Left kidney (tissue), 2 donors: ENCODE results near the gene LGI1. TPM values are rescaled to one million over a fixed set of nuclear protein-coding genes. Genes with fewer than 3 reads are reported as not detected.
A peak's percentile ranks its signal among the peaks of the same experiment; 100 is the strongest.
"Not testable (repeated sequence)": the region's sequence is repeated elsewhere in the genome, so short reads cannot be mapped to it uniquely, and the experiment has no call there.

Experiments
- DNase-seq: peaks from one replicate; pipeline ENCODE4 v3.0.0-alpha.2; 2013
- polyA plus RNA-seq: library from polyadenylated mRNA; unstranded; fragments of 120-200 nt; gene quantifications from one replicate; pipeline ENCODE4 v1.2.1, GENCODE V29; 2013; ENCODE audit not compliant: insufficient read length

LGI1 gene
- polyA plus RNA-seq, 1 donor: 7.0 TPM

DNA sequence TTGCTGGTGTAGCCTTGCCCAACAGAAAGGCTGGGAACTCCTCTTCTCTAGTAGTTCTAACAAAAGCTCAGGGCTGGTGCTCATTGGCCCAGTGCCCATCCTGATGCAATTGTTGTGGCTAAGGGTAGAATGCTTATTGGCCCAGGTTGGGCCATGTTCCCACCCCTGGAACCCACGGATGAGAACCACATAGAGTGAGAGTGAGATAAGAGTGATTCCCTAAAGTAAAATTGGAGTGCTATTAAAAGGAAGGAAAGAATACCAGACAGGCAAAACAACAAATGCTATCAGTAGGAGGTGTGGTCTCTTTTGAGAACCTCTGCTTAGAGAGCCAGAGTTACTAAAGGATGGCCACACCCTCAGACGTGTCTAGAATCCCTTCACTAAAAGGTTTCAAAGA lies 49.2 kb downstream of the LGI1 start:
- no peak for DNase-seq

GRCh38 chr10:93807371-93807770 lies 49.6 kb downstream of the LGI1 start:
- DNase-seq: no peak

DNA sequence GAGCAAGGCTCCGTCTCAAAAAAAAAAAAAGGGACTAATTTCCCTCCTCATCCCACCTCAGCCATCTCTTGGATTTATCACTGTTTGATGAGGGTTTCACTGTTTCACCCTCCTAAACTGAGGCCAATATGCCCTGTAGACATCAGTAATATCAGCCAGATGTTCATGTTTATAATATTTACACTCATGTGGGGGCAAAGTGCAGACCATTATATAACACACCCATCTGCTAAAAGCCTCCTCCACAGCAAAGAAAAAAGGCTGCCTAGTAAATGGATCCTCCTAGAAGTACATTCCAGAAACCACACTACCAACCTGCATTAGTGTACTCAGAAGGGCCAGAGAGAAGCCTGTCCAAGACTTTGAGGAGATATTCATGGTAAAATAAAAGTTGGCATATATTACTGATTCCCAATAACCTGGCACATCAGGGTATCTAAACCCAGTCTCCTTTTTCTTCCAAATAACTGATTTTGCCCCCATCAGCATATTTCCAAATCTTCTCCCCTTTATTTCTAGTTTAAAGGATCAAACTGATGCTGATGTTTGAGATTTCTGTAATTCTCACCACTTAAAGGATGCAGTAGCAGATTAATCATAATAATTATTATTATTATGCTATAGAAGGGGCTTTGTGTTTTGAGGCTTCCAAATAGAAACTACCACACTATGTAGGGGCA lies 55.1 kb downstream of the LGI1 start:
- no peak for DNase-seq

DNA sequence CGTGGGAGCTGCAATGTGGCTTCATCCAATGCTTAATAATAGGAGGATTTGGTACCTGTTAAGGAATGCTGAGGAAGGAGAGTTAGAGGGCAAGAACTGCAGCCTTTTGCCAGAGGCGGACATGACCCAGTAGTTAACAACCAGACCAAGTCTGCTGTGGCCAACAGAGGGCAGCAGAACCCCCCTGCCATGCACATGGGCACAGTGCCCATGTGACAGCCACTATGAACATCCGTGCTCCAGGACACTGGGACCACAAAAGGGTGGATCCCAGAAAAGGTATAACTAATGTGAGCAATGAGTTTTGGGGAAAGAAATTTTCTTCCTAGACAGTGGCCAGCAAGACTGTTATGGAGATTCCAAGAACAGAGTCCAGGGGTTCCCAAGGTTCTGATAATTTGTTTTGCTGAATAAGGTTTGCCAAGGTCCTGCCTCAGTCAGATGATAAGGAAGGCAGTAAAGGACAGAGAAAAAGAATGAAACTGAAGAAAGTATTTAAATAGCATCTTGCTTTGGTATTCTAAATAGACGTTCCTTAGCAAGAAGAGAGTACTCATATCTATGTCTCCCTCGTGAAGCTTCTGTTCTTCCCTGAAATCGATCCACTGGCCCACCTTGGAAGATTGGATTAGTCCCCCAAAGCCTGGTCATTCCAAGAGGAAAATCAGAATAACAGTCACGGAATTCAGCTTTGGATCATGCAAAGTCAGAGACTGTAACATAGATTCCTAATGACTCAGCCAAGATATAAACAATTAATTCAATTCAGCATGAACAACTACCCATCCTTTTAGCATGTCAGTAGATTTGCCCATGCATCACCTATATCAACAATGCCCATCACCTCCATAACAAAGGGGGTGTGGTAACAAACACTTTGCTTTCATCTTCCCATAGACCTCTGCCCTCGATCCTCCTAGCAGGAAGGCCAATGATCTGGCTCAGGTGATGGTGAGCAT lies 56.0 kb downstream of the LGI1 start:
- peak; percentile 46 for DNase-seq

DNA sequence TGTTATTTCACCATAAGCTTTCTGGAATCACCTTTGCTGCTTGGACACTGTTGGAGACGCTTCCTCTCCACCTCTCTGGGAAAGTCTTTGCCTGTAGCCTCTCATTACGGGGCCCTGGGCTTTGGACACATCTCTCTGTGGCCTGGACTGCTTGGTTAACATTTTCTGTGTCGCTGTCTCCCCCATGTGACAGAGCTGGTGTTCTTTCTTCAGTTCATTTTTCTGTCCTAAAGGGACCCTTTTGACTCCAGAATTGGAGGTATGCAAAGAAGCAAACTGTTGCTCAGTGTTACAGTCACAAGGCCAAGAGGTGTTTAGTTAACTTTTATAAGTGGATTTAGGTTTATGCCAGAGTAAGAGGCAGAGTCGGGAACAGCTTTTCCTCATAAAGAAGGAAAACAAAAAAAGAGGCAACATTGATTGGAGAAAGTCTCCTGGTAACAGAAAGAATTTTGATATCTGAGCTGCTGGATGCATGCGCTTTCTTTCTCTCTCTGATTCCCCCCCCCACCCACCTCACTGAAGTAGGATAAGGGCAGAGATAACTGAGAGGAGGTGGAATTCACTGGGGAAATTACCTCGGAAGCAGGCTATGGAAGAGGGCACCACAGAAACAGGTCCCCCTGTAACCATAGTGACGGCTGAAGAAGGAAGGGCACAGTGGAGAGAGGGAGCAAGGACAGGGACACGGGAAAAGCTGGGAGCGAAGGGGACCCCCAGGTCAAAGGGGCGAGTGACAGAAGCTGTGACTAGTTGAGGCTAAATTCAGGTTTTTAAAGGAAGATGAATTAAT lies 57.8 kb downstream of the LGI1 start:
- peak; percentile 49 for DNase-seq

GRCh38 chr10:93816123-93816747 lies 58.5 kb downstream of the LGI1 start:
- peak; percentile 64 for DNase-seq

DNA sequence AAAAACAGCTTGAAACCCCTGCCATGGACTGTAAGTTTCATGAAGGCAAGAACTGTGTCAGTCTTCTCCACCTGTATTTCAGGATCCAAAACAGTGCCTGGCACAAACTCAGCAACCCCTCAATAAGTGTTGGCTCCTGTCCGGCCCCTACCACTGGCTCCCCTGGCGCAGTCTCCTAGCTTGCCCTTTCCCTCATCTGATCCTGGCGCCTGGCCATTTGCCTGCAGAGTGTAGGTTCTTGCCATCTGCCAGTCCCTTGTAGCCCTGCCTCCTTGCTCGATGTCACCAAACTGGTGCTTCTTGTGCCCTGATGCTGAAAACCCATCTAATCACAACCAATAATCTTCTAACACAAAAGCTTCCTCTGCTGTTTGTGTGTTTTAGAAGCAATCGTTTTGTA lies 60.4 kb downstream of the LGI1 start:
- no peak for DNase-seq

DNA sequence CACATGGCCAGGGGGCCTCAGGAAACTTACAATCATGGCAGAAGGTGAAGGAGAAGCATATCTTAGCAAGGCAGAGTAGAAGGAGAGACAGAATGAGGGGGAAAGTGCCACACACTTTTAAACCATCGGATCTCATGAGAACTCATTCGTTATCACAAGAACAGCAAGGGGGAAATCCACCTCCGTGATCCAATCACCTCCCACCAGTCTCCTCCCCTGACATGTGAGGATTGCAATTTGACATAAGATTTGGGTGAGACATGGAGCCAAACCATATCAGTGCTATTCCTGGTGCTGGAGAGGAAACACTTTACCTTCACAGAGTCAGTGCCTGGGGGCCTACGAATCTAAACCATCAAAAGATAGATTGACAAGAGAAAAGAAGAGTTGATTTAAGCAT lies 61.8 kb downstream of the LGI1 start:
- DNase-seq: no peak

- no peak for DNase-seq
Observed at GRCh38 chr10:93820434-93820833, 62.7 kb downstream of the LGI1 start.

DNA sequence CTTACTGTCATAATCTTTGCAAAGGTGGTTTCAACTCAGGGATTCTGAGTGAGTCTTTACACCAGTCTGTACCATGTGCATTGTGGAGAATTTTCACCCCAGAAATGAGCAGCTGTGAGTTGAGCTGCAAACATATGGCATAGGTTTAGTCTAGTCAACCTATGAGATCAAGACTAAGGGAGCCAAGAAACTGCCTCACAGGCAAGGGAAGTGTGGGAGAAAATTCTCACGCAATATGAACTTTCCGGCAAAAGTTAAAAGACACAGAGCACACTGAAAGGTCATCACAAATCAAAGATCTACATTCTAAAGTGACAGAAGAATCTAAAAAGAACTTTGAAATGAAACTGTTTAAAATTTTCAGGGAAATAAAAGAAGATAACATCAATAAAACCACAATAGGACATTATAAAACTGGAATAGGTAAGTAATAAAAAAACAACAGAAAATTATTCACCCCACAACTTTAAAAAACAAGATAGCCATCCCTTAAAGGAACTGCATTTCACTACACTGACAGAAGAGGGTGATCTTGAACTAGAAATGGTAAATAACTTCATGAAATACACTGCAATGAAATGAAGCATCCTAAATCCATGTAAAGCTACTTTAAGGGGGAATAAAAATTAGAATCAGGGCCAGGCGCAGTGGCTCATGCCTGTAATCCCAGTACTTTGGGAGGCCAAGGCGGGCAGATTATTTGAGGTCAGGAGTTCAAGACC lies 63.5 kb downstream of the LGI1 start:
- no peak for DNase-seq

- DNase-seq: no peak
Observed at GRCh38 chr10:93826355-93826754, 68.6 kb downstream of the LGI1 start.

GRCh38 chr10:93827056-93827804 lies 69.5 kb downstream of the LGI1 start:
- DNase-seq: no peak

GRCh38 chr10:93831065-93831464 lies 73.3 kb downstream of the LGI1 start:
- DNase-seq: not testable (repeated sequence)

DNA sequence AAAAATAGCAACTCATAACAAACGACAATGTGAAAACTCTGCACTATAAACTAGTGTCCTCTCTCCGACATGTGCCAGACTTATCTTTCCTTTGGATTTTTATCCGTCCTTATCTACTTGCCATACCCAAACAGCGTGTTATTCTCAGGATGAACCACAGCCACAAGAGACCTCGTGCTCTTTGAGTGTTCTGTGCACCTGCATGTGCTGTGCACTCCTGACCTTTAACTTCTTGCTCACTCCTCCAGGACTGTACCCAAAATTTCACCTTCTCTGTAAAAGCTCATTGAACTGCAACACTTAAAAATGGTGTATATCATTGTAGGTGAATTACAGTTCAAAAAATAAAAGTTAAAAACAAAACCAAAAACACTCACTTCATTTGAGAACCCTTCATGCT lies 78.0 kb downstream of the LGI1 start:
- DNase-seq: no peak

- no peak for DNase-seq
Observed at GRCh38 chr10:93837822-93838221, 80.1 kb downstream of the LGI1 start.

GRCh38 chr10:93838278-93838677 lies 80.5 kb downstream of the LGI1 start:
- DNase-seq: no peak

DNA sequence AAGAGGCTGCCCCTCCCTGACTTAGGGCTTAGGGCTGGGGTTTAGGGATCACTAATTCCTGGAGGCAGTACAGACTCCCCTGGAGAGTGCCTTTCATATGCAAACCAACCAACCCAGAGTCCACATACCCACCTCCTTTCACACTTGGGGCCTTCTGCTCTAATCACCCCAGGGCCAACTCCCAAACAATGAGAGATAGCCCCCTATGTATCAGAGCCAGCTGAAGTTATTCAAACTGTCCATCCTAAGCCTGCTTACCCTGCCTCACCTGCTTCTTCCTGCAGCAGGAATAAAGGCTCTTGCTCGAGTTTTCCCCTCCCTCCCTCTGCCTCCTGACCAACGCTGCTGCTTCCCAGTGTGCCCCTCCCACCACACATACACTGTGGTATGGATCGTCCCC lies 84.2 kb downstream of the LGI1 start:
- no peak for DNase-seq

GRCh38 chr10:93844979-93845626 lies 87.4 kb downstream of the LGI1 start:
- DNase-seq: no peak
